Measurements from ENCODE around the gene FAM180A. TPM values are rescaled to one million over a fixed set of nuclear protein-coding genes. Genes with fewer than 3 reads are reported as not detected.

The FAM180A gene
- polyA plus RNA-seq, 1 donor (not counting 4 experiments of a cell fraction or from before 2014, with no cell fraction given) = 0.73 TPM

DNA sequence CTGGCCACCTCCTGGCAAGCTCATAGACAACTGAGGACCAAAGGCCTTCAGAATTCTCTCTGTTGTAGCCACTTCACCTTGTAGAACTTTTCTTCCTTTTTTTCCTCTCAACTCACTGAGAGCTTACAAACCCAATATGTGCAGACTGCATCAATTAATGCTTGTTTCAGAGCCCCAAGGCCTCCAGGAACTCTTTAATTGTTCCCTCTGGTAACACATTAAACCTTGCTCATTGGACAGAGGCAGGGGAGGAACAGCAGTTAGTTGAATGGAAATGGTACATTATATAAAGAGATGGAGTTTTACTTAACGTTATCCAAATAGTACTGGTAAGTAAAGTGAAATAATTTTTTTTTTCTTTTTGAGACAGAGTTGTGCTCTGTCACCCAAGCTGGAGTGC lies 61.1 kb downstream of the FAM180A start:
- no peak overlapping the region for H3K27ac ChIP-seq (ENCODE audit: control insufficient read depth, insufficient read depth, low read length)
- no peak for FAIRE-seq
- H3K9ac ChIP-seq (ENCODE audit: control insufficient read depth, extremely low read depth, insufficient read depth, low read length) = no peak overlapping the region
- H2AFZ ChIP-seq (ENCODE audit: control insufficient read depth, low read length) = no peak overlapping the region
- no peaks in the 10 kb centered on the region for H3K9me3 ChIP-seq (ENCODE audit: control insufficient read depth, low read depth, low read length)
- TF ChIP-seq, protein P1, sequence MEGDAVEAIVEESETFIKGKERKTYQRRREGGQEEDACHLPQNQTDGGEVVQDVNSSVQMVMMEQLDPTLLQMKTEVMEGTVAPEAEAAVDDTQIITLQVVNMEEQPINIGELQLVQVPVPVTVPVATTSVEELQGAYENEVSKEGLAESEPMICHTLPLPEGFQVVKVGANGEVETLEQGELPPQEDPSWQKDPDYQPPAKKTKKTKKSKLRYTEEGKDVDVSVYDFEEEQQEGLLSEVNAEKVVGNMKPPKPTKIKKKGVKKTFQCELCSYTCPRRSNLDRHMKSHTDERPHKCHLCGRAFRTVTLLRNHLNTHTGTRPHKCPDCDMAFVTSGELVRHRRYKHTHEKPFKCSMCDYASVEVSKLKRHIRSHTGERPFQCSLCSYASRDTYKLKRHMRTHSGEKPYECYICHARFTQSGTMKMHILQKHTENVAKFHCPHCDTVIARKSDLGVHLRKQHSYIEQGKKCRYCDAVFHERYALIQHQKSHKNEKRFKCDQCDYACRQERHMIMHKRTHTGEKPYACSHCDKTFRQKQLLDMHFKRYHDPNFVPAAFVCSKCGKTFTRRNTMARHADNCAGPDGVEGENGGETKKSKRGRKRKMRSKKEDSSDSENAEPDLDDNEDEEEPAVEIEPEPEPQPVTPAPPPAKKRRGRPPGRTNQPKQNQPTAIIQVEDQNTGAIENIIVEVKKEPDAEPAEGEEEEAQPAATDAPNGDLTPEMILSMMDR (optimal IDR thresholded peaks at IDR 0.05 in 1 of 3, IDR thresholded peaks at IDR 0.05 in 1 of 3, conservative IDR thresholded peaks at IDR 0.05 in 1 of 3; ENCODE audit: extremely low read depth in 1 of 3, insufficient read depth in 2 of 3, low read length in 3 of 3) = no peak
- no peak for TF ChIP-seq EZH2 (IDR thresholded peaks at IDR 0.05; ENCODE audit: low read length)
- no peak for DNase-seq (ENCODE audit: low read depth, low spot score)
- H3K4me2 ChIP-seq (ENCODE audit: control insufficient read depth, extremely low read depth, insufficient read depth, low read depth, low read length) = no peak overlapping the region
- peaks cover 34% of the 10 kb centered on the region for H3K4me1 ChIP-seq (ENCODE audit: control insufficient read depth, extremely low read depth, insufficient read depth, low read length)
- H3K27me3 ChIP-seq (ENCODE audit: control insufficient read depth, extremely low read depth, insufficient read depth, low read length) = no peaks in the 10 kb centered on the region
- no peak overlapping the region for H3K4me3 ChIP-seq (ENCODE audit: control insufficient read depth in 2 of 3, extremely low read depth in 1 of 3, insufficient read depth in 2 of 3, low read depth in 1 of 3, low read length in 3 of 3)
- no peaks in the 10 kb centered on the region for H3K9me1 ChIP-seq (ENCODE audit: control insufficient read depth, extremely low read depth, insufficient read depth, low read length)
- H3K79me2 ChIP-seq (ENCODE audit: control insufficient read depth, insufficient read depth, low read length) = peaks cover 1% of the 10 kb centered on the region
- dilution Hi-C loops (cut with MboI; ENCODE audit: extremely low pct_ligation_motif_present, low sequenced_read_pairs) = no loop called here
- H3K36me3 ChIP-seq (ENCODE audit: control insufficient read depth in 2 of 2, extremely low read depth in 1 of 2, insufficient read depth in 2 of 2, low read length in 2 of 2) = peaks cover 5 to 6% of the 10 kb centered on the region in 2 experiments
- H4K20me1 ChIP-seq (ENCODE audit: control insufficient read depth, extremely low read depth, insufficient read depth, low read length) = no peaks in the 10 kb centered on the region

DNA sequence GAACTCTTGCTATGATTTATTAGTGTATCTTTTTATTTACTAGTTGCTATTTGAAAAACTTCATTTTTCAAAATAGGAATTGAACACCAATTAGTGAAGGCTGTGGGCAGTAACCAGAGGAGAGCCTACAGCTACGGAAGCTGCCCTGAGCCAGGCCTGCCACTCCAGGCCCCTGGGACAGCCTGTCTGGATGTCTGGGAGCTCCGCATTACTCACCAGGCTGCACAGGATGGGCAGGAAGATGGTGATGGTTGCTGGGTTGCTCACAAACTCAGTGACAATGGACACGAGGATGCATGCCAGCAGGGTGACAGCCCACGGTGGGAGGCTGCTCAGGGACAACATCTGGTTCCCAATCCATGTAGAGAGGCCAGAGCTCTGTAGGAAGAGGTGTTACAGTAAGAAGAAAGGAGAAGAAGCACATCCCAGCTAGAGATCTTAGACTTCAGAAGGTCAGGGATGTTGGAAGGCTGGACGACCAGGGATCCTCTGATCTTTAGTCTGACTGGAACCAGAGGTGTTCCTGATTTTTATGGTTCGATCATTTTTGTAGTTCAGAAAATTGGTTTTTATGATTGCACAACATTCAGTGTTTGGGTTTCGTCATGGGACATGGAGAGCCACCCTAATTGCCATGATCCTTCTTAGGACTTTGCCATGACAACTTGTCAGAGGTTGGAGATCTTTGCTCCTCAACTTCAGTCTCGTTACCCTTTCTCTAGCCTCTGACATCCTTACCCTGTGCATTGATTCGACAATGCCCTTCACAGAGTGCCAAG lies 63.1 kb downstream of the FAM180A start:
- Histone ChIP-seq H3K4me3 (ENCODE audit: control insufficient read depth in 2 of 3, extremely low read depth in 1 of 3, insufficient read depth in 2 of 3, low read depth in 1 of 3, low read length in 3 of 3) (no peak overlapping the region), H4K20me1 (ENCODE audit: control insufficient read depth, extremely low read depth, insufficient read depth, low read length) (no peaks in the 10 kb centered on the region), H2AFZ (ENCODE audit: control insufficient read depth, low read length) (no peak overlapping the region), H3K9ac (ENCODE audit: control insufficient read depth, extremely low read depth, insufficient read depth, low read length) (no peak overlapping the region), H3K79me2 (ENCODE audit: control insufficient read depth, insufficient read depth, low read length) (peaks cover 1% of the 10 kb centered on the region), H3K36me3 (ENCODE audit: control insufficient read depth in 2 of 2, extremely low read depth in 1 of 2, insufficient read depth in 2 of 2, low read length in 2 of 2) (peaks cover 6 to 7% of the 10 kb centered on the region in 2 experiments), H3K27ac (ENCODE audit: control insufficient read depth, insufficient read depth, low read length) (no peak overlapping the region), H3K27me3 (ENCODE audit: control insufficient read depth, extremely low read depth, insufficient read depth, low read length) (no peaks in the 10 kb centered on the region), H3K9me3 (ENCODE audit: control insufficient read depth, low read depth, low read length) (no peaks in the 10 kb centered on the region), H3K4me1 (ENCODE audit: control insufficient read depth, extremely low read depth, insufficient read depth, low read length) (peaks cover 32% of the 10 kb centered on the region), H3K4me2 (ENCODE audit: control insufficient read depth, extremely low read depth, insufficient read depth, low read depth, low read length) (no peak overlapping the region), H3K9me1 (ENCODE audit: control insufficient read depth, extremely low read depth, insufficient read depth, low read length) (no peaks in the 10 kb centered on the region)
- FAIRE-seq = no peak
- dilution Hi-C loops (cut with MboI; ENCODE audit: extremely low pct_ligation_motif_present, low sequenced_read_pairs) = no loop called here
- no peak for DNase-seq (ENCODE audit: low read depth, low spot score)
- TF ChIP-seq, protein P1 (optimal IDR thresholded peaks at IDR 0.05 in 1 of 3, IDR thresholded peaks at IDR 0.05 in 1 of 3, conservative IDR thresholded peaks at IDR 0.05 in 1 of 3; ENCODE audit: extremely low read depth in 1 of 3, insufficient read depth in 2 of 3, low read length in 3 of 3) = no peak
- no peak for TF ChIP-seq EZH2 (IDR thresholded peaks at IDR 0.05; ENCODE audit: low read length)

All from keratinocyte (primary cell).